WTC11 (cell line): ENCODE data around the gene PYCARD. TPM values are rescaled to one million over a fixed set of nuclear protein-coding genes. Genes with fewer than 3 reads are reported as not detected.

Experiments used
- ATAC-seq: fragments of 200-7000 bp; cut with Tn5 transposase; 2 replicates; pipeline ENCODE4 v1.10.0; 2021; ENCODE audit warnings: mild to moderate bottlenecking, moderate library complexity
- CTCF ChIA-PET: fragments of 300-600 bp; sonication (Branson Sonifier 250); formaldehyde crosslinking; loops from one replicate; lab custom pipeline; 2021; ENCODE audit warnings: antibody characterized with exemption; lab: Charles Lee
- POLR2A ChIA-PET: fragments of 350-600 bp; sonication (Branson Sonifier 250); formaldehyde crosslinking; loops from one replicate; lab custom pipeline; 2021; ENCODE audit warnings: antibody characterized with exemption; lab: Charles Lee
- DNase-seq: peaks from one replicate; pipeline ENCODE4 v3.0.0; 2021; ENCODE audit warnings: low spot score
- H3K27ac Mint-ChIP-seq: 2 replicates; pipeline ENCODE4 v1.8.0; 2021; ENCODE audit warnings: mixed read lengths
- H3K27me3 Mint-ChIP-seq: 2 replicates; pipeline ENCODE4 v1.8.0; 2021; ENCODE audit warnings: low read depth, mild to moderate bottlenecking, moderate library complexity, mixed read lengths
- H3K36me3 Mint-ChIP-seq: 2 replicates; pipeline ENCODE4 v1.8.0; 2021; ENCODE audit warnings: mixed read lengths
- H3K4me1 Mint-ChIP-seq: 2 replicates; pipeline ENCODE4 v1.8.0; 2022; ENCODE audit warnings: mixed read lengths
- H3K4me3 Mint-ChIP-seq: 2 replicates; pipeline ENCODE4 v1.8.0; 2021; ENCODE audit warnings: mild to moderate bottlenecking, moderate library complexity, mixed read lengths
- H3K9me3 Mint-ChIP-seq: 2 replicates; pipeline ENCODE4 v1.8.0; 2021; ENCODE audit warnings: mixed read lengths
- ETV6 ChIP-seq: sonication (generic); formaldehyde crosslinking; IDR thresholded peaks from 2 replicates; pipeline ENCODE4 v1.8.1; 2022; ENCODE audit warnings: mild to moderate bottlenecking, missing genetic modification reagents
- GTF2I ChIP-seq: fragments of 250-450 bp; sonication (Bioruptor Pico); conservative IDR thresholded peaks from 2 replicates; pipeline ENCODE4 v1.4.0; 2021; ENCODE audit warnings: mild to moderate bottlenecking
- HMGA2 ChIP-seq: fragments of 250-450 bp; sonication (Bioruptor Pico); IDR thresholded peaks from 2 replicates; pipeline ENCODE4 v1.4.0; 2021; ENCODE audit warnings: mild to moderate bottlenecking, moderate library complexity
- JUN ChIP-seq: sonication (generic); formaldehyde crosslinking; IDR thresholded peaks from 2 replicates; pipeline ENCODE4 v1.8.0; 2023; ENCODE audit warnings: mild to moderate bottlenecking, missing genetic modification reagents
- MXD4 ChIP-seq: fragments of 250-450 bp; sonication (Bioruptor Pico); IDR thresholded peaks from 2 replicates; pipeline ENCODE4 v1.8.0; 2021; ENCODE audit warnings: mild to moderate bottlenecking, moderate library complexity, borderline replicate concordance
- NFATC4 ChIP-seq: fragments of 250-450 bp; sonication (Bioruptor Pico); IDR thresholded peaks from 2 replicates; pipeline ENCODE4 v1.9.0; 2021; ENCODE audit warnings: mild to moderate bottlenecking
- NFE2L1 ChIP-seq: sonication (generic); formaldehyde crosslinking; IDR thresholded peaks from 2 replicates; pipeline ENCODE4 v1.8.1; 2023; ENCODE audit warnings: missing genetic modification reagents
- PRRX2 ChIP-seq: fragments of 250-450 bp; sonication (Bioruptor Pico); IDR thresholded peaks from 2 replicates; pipeline ENCODE4 v1.8.0; 2021; ENCODE audit warnings: mild to moderate bottlenecking
- SMAD4 ChIP-seq: sonication (generic); formaldehyde crosslinking; IDR thresholded peaks from 2 replicates; pipeline ENCODE4 v1.8.0; 2022; ENCODE audit warnings: mild to moderate bottlenecking, missing genetic modification reagents
- TEAD4 ChIP-seq: sonication (generic); formaldehyde crosslinking; IDR thresholded peaks from 2 replicates; pipeline ENCODE4 v1.8.0; 2022; ENCODE audit warnings: mild to moderate bottlenecking, missing genetic modification reagents
- TP53 ChIP-seq: sonication (generic); formaldehyde crosslinking; IDR thresholded peaks from 2 replicates; pipeline ENCODE4 v1.8.1; 2023; ENCODE audit warnings: mild to moderate bottlenecking, missing genetic modification reagents
- total RNA-seq: library from RNA; stranded (reverse); gene quantifications from 3 replicates; pipeline ENCODE4 v1.2.3, GENCODE V29; 2021
- TF ChIP-seq, protein P1 (sequence below): sonication (generic); formaldehyde crosslinking; IDR thresholded peaks from 2 replicates; pipeline ENCODE4 v1.8.1; 2023; ENCODE audit warnings: mild to moderate bottlenecking, moderate library complexity, missing genetic modification reagents
- TF ChIP-seq, protein P2 (sequence below): fragments of 250-450 bp; sonication (Bioruptor Pico); IDR thresholded peaks from 2 replicates; pipeline ENCODE4 v1.9.0; 2021; ENCODE audit warnings: mild to moderate bottlenecking, borderline replicate concordance
- TF ChIP-seq, protein P3 (sequence below): sonication (generic); formaldehyde crosslinking; IDR thresholded peaks from 2 replicates; pipeline ENCODE4 v1.8.1; 2022; ENCODE audit warnings: low read depth, missing genetic modification reagents, borderline replicate concordance
- TF ChIP-seq, protein P4 (sequence below): sonication (generic); formaldehyde crosslinking; IDR thresholded peaks from 2 replicates; pipeline ENCODE4 v1.8.0; 2022; ENCODE audit warnings: mild to moderate bottlenecking, missing genetic modification reagents

PYCARD gene
- total RNA-seq, 1 experiment from 2014 or later: 35.2 TPM

DNA sequence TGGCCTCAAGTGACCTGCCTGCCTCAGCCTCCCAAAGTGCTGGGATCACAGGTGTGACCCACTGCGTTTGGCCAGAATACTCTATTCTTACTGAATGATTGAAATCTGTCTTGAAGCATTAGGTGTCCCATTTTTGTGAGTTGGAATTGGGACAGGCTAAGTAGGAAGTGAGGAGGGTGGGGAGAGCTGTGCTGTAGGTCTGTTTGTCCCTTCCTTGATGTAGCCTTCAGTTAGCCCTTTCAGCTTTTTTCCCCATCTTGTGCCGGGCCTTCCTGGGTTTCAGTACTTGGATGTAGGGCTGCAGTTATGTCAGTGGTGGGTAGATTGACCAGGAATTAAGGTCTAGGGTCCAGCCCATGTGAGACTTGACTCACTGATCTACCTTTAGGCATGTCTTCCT, 8.7 kb downstream of the PYCARD start:
- peaks cover 75% of the 10 kb centered on the region for H3K36me3 Mint-ChIP-seq
- no peak overlapping the region for H3K27ac Mint-ChIP-seq
- H3K4me3 Mint-ChIP-seq: no peak overlapping the region
- no peak for DNase-seq
- no peaks in the 10 kb centered on the region for H3K9me3 Mint-ChIP-seq
- TF ChIP-seq, protein P1, sequence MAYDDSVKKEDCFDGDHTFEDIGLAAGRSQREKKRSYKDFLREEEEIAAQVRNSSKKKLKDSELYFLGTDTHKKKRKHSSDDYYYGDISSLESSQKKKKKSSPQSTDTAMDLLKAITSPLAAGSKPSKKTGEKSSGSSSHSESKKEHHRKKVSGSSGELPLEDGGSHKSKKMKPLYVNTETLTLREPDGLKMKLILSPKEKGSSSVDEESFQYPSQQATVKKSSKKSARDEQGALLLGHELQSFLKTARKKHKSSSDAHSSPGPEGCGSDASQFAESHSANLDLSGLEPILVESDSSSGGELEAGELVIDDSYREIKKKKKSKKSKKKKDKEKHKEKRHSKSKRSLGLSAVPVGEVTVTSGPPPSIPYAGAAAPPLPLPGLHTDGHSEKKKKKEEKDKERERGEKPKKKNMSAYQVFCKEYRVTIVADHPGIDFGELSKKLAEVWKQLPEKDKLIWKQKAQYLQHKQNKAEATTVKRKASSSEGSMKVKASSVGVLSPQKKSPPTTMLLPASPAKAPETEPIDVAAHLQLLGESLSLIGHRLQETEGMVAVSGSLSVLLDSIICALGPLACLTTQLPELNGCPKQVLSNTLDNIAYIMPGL (CRISPR knock-in tag): no peak
- TF ChIP-seq MXD4 (CRISPR knock-in tag) (no peak), JUN (CRISPR knock-in tag) (no peak), GTF2I (CRISPR knock-in tag) (no peak), TEAD4 (no peak), ETV6 (no peak), TP53 (CRISPR knock-in tag) (no peak)
- ATAC-seq: no peak
- no peaks in the 10 kb centered on the region for H3K4me1 Mint-ChIP-seq
- CTCF ChIA-PET: interaction anchor here (1.1 kb wide), 1 partner anchor 189 kb away, joined by 3 read pairs; no protein-coding TSS in a partner anchor
- H3K27me3 Mint-ChIP-seq: no peaks in the 10 kb centered on the region
- POLR2A ChIA-PET: interaction anchor here (0.7 to 1.5 kb wide), 3 partner anchors 8 to 163 kb away, joined by 4 to 7 read pairs (median 5); partner anchors contain the start of genes FUS and PYCARD

DNA sequence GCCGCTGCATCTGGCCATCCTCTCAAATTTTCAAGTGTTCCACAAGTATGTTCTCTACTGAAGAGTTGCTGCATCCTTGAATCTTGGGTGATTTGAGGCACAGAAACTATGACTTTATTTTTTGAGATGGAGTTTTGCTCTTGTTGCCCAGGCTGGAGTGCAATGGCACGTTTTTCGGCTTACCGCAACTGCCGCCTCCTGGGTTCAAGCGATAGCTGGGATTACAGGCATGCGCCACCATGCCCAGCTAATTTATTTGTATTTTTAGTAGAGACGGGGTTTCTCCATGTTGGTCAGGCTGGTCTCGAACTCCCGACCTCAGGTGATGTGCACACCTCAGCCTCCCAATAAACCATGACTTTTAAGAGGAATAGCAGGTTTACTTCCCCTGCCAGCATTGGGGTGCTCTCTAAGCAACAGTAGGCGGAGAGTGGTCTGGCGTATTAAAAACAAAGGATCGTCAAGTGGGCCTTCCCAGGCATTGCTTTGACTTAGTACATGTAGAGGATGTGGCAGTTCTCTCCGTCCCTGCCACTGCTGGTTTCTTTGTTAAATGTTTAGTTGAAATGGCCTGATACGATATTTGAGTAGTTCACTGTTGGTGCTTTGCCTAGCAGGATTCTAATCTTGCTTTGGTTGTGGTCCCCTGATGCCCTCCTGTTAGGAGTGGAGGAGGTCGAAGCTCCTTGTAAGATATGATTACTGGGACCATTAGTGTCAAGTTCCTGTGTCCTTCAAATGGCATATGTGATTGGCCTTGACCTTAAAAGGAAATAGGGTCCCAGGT, 9.5 kb downstream of the PYCARD start:
- ATAC-seq: no peak
- Mint-ChIP-seq H3K27ac (peak overlapping the region; percentile 61), H3K9me3 (no peaks in the 10 kb centered on the region), H3K27me3 (no peaks in the 10 kb centered on the region), H3K4me3 (no peak overlapping the region), H3K4me1 (no peaks in the 10 kb centered on the region), H3K36me3 (peaks cover 83% of the 10 kb centered on the region)
- ChIA-PET CTCF (interaction anchor here (1.1 kb wide), 1 partner anchor 189 kb away, joined by 3 read pairs; no protein-coding TSS in a partner anchor), POLR2A (interaction anchor here (0.7 to 1.8 kb wide), 5 partner anchors 9 to 163 kb away, joined by 4 to 8 read pairs (median 6); partner anchors contain the start of genes FUS and PYCARD)
- DNase-seq: no peak
- TF ChIP-seq HMGA2 (CRISPR knock-in tag) (no peak), PRRX2 (peak; percentile 12; the same call in 1 of the 2 replicates)

DNA sequence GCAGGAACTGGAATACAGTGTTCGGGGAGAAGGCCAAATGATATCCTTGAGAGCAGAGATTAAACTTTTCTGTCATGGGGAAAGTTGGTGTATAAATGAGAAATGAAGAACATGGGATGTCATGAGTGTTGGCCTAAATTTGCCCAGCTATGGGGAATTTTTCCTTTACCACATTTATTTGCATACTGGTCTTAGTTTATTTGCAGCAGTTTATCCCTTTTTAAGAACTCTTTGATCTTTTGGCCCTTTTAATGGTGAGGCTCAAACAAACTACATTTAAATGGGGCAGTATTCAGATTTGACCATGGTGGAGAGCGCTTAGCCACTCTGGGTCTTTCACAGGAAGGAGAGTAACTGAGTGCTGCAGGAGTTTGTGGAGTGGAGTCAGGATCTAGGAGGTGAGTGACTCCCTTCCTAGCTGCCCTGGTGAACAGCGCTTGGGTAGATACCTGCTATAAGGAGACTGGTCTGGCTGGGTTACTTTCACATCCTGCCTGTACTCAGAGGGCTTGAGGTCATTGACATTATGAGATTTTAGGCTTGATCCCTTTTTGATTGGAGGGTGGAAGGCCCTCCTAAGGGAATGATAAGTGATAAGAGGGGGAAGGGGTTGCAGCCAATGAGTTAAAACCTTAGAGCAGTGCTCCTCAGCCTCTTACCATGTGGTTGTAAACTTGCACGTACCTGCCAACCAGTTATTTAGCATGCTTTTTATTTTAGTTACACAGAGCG, 10.7 kb downstream of the PYCARD start:
- peaks cover 95% of the 10 kb centered on the region for H3K36me3 Mint-ChIP-seq
- CTCF ChIA-PET: interaction anchor here (0.6 kb wide), 1 partner anchor 228 kb away, joined by 3 read pairs; no protein-coding TSS in a partner anchor

More for the DNA sequence above, 10.7 kb downstream of the PYCARD start:
- POLR2A ChIA-PET: interaction anchor here (1.5 to 1.8 kb wide), 2 partner anchors 9 to 12 kb away, joined by 6 to 8 read pairs; partner anchors contain the start of gene FUS
- no peak for DNase-seq
- H3K27me3 Mint-ChIP-seq: no peaks in the 10 kb centered on the region
- peaks cover 4% of the 10 kb centered on the region; the same call in 1 of the 2 replicates for H3K4me1 Mint-ChIP-seq
- TF ChIP-seq, protein P2, sequence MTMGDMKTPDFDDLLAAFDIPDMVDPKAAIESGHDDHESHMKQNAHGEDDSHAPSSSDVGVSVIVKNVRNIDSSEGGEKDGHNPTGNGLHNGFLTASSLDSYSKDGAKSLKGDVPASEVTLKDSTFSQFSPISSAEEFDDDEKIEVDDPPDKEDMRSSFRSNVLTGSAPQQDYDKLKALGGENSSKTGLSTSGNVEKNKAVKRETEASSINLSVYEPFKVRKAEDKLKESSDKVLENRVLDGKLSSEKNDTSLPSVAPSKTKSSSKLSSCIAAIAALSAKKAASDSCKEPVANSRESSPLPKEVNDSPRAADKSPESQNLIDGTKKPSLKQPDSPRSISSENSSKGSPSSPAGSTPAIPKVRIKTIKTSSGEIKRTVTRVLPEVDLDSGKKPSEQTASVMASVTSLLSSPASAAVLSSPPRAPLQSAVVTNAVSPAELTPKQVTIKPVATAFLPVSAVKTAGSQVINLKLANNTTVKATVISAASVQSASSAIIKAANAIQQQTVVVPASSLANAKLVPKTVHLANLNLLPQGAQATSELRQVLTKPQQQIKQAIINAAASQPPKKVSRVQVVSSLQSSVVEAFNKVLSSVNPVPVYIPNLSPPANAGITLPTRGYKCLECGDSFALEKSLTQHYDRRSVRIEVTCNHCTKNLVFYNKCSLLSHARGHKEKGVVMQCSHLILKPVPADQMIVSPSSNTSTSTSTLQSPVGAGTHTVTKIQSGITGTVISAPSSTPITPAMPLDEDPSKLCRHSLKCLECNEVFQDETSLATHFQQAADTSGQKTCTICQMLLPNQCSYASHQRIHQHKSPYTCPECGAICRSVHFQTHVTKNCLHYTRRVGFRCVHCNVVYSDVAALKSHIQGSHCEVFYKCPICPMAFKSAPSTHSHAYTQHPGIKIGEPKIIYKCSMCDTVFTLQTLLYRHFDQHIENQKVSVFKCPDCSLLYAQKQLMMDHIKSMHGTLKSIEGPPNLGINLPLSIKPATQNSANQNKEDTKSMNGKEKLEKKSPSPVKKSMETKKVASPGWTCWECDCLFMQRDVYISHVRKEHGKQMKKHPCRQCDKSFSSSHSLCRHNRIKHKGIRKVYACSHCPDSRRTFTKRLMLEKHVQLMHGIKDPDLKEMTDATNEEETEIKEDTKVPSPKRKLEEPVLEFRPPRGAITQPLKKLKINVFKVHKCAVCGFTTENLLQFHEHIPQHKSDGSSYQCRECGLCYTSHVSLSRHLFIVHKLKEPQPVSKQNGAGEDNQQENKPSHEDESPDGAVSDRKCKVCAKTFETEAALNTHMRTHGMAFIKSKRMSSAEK (CRISPR knock-in tag): no peak
- TF ChIP-seq, protein P3, sequence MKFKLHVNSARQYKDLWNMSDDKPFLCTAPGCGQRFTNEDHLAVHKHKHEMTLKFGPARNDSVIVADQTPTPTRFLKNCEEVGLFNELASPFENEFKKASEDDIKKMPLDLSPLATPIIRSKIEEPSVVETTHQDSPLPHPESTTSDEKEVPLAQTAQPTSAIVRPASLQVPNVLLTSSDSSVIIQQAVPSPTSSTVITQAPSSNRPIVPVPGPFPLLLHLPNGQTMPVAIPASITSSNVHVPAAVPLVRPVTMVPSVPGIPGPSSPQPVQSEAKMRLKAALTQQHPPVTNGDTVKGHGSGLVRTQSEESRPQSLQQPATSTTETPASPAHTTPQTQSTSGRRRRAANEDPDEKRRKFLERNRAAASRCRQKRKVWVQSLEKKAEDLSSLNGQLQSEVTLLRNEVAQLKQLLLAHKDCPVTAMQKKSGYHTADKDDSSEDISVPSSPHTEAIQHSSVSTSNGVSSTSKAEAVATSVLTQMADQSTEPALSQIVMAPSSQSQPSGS (CRISPR knock-in tag): no peak
- no peak for TF ChIP-seq SMAD4 (CRISPR knock-in tag)
- no peak for TF ChIP-seq NFE2L1
- no peak for TF ChIP-seq NFATC4
- TF ChIP-seq, protein P4, sequence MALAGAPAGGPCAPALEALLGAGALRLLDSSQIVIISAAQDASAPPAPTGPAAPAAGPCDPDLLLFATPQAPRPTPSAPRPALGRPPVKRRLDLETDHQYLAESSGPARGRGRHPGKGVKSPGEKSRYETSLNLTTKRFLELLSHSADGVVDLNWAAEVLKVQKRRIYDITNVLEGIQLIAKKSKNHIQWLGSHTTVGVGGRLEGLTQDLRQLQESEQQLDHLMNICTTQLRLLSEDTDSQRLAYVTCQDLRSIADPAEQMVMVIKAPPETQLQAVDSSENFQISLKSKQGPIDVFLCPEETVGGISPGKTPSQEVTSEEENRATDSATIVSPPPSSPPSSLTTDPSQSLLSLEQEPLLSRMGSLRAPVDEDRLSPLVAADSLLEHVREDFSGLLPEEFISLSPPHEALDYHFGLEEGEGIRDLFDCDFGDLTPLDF (CRISPR knock-in tag): no peak
- no peak for TF ChIP-seq PRRX2
- H3K27ac Mint-ChIP-seq: no peak overlapping the region; the same call in 1 of the 2 replicates
- no peak overlapping the region for H3K4me3 Mint-ChIP-seq
- no peak for ATAC-seq
- H3K9me3 Mint-ChIP-seq: no peaks in the 10 kb centered on the region
